Adipocyte (in vitro differentiated cells): ENCODE data around the gene MACROH2A1.
A peak's percentile ranks its signal among the peaks of the same experiment; 100 is the strongest.

ENCODE experiments used
- DNase-seq: peaks from one replicate; pipeline ENCODE4 v3.0.0-alpha.2; 2015; ENCODE audit warnings: low read depth
- H3K27me3 ChIP-seq: replicated peaks from 2 replicates; pipeline ENCODE4 v1.7.0; 2013; ENCODE audit warnings: mild to moderate bottlenecking, low read length, moderate library complexity; ENCODE audit not compliant: control insufficient read depth, insufficient read depth
- H3K36me3 ChIP-seq: 2 replicates; pipeline ENCODE4 v1.7.0; 2013; ENCODE audit warnings: low read length, mild to moderate bottlenecking, moderate library complexity; ENCODE audit not compliant: control insufficient read depth, insufficient read depth, severe bottlenecking
- H3K4me1 ChIP-seq: 2 replicates; pipeline ENCODE4 v1.7.0; 2013; ENCODE audit warnings: mild to moderate bottlenecking, low read length, moderate library complexity; ENCODE audit not compliant: control insufficient read depth, insufficient read depth
- H3K4me3 ChIP-seq: 2 replicates; pipeline ENCODE4 v1.7.0; 2013; ENCODE audit warnings: mild to moderate bottlenecking, low read length, moderate library complexity
- H3K9ac ChIP-seq: 2 replicates; pipeline ENCODE4 v1.7.0; 2013; ENCODE audit warnings: mild to moderate bottlenecking, low read length, moderate library complexity
- H3K9me3 ChIP-seq: 2 replicates; pipeline ENCODE4 v1.7.0; 2013; ENCODE audit warnings: mild to moderate bottlenecking, low read length, moderate library complexity; ENCODE audit not compliant: control insufficient read depth

The MACROH2A1 gene

GRCh38 chr5:135442431-135443160, 43.6 kb upstream of the MACROH2A1 start:
- Histone ChIP-seq H3K36me3 (no peaks in the 10 kb centered on the region), H3K4me3 (no peak overlapping the region), H3K27me3 (peaks cover 14% of the 10 kb centered on the region), H3K9me3 (no peaks in the 10 kb centered on the region), H3K4me1 (peaks cover 17% of the 10 kb centered on the region), H3K9ac (no peak overlapping the region)
- no peak for DNase-seq

- peaks cover 9% of the 10 kb centered on the region for H3K27me3 ChIP-seq
- no peak overlapping the region for H3K4me3 ChIP-seq
- no peak overlapping the region for H3K9ac ChIP-seq
- H3K4me1 ChIP-seq, result peaks cover 18% of the 10 kb centered on the region
- no peak for DNase-seq
- H3K36me3 ChIP-seq, result no peaks in the 10 kb centered on the region
- H3K9me3 ChIP-seq, result no peaks in the 10 kb centered on the region
These were observed 42.9 kb upstream of the MACROH2A1 start for GRCh38 chr5:135441919-135442318.

DNA sequence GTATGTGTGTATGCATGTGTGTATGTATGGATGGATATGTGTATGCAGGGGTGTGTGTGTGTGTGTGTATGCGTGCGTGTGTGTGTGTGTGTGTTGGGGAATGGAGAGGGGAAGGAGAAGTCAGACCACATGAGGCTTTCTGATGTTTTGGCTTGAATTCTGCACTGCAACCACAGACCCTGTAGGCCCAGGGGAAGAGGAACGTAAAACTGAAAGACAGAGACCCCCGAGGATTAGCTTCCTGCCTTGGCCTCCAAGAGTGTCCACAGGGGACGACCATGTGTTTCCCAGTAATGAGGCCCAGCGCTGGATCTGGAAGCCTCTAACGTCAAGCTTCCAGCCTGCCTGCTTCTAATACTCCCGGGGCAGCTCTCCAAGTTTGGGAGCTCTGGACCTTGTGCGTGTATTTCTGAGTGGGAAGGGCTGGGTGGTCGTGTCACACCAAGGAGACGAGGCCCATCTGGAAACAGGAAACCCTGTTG, 42.4 kb upstream of the MACROH2A1 start:
- H3K4me3 ChIP-seq, result no peak overlapping the region
- no peaks in the 10 kb centered on the region for H3K36me3 ChIP-seq
- no peak overlapping the region for H3K9ac ChIP-seq
- no peak for DNase-seq
- peaks cover 18% of the 10 kb centered on the region for H3K4me1 ChIP-seq
- H3K9me3 ChIP-seq, result no peaks in the 10 kb centered on the region
- H3K27me3 ChIP-seq, result peaks cover 9% of the 10 kb centered on the region

DNA sequence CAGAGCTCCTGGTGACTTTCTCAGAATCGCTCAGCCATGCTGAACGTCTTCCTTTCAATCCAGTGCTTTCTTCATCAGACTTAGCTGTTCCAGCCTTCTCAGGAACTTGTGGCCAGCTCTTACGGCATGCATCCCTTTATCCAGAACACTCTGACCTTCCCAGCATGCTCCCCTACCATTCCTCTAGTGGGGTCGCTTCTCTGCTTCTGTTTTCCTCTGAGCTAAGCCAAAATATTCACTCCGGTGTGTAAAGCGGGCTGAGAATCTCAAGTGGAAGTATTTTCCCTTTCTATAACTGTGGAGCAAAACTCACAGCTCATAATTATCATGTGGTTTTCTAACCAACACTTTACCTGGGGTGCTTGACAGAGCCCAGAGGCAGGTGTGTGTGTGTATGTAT, 41.9 kb upstream of the MACROH2A1 start:
- H3K36me3 ChIP-seq, result no peaks in the 10 kb centered on the region
- peaks cover 18% of the 10 kb centered on the region for H3K4me1 ChIP-seq
- no peak overlapping the region for H3K9ac ChIP-seq
- H3K4me3 ChIP-seq, result no peak overlapping the region
- peaks cover 9% of the 10 kb centered on the region for H3K27me3 ChIP-seq
- no peaks in the 10 kb centered on the region for H3K9me3 ChIP-seq
- no peak for DNase-seq

GRCh38 chr5:135439231-135440205, 40.5 kb upstream of the MACROH2A1 start:
- no peaks in the 10 kb centered on the region for H3K9me3 ChIP-seq
- H3K4me3 ChIP-seq, result no peak overlapping the region
- peaks cover 4% of the 10 kb centered on the region for H3K27me3 ChIP-seq
- H3K9ac ChIP-seq, result no peak overlapping the region
- DNase-seq, result no peak
- no peaks in the 10 kb centered on the region for H3K36me3 ChIP-seq
- peaks cover 19% of the 10 kb centered on the region for H3K4me1 ChIP-seq

GRCh38 chr5:135438636-135439221, 39.7 kb upstream of the MACROH2A1 start:
- Histone ChIP-seq H3K36me3 (no peaks in the 10 kb centered on the region), H3K9me3 (no peaks in the 10 kb centered on the region), H3K4me3 (no peak overlapping the region), H3K4me1 (peaks cover 27% of the 10 kb centered on the region), H3K27me3 (no peaks in the 10 kb centered on the region), H3K9ac (no peak overlapping the region)
- DNase-seq, result no peak

- no peak overlapping the region for H3K9ac ChIP-seq
- no peak overlapping the region for H3K4me3 ChIP-seq
- peak; percentile 77 for DNase-seq
- no peaks in the 10 kb centered on the region for H3K36me3 ChIP-seq
- no peaks in the 10 kb centered on the region for H3K9me3 ChIP-seq
- no peaks in the 10 kb centered on the region for H3K27me3 ChIP-seq
- peaks cover 35% of the 10 kb centered on the region for H3K4me1 ChIP-seq
These were observed 38.9 kb upstream of the MACROH2A1 start for GRCh38 chr5:135437796-135438560.

DNA sequence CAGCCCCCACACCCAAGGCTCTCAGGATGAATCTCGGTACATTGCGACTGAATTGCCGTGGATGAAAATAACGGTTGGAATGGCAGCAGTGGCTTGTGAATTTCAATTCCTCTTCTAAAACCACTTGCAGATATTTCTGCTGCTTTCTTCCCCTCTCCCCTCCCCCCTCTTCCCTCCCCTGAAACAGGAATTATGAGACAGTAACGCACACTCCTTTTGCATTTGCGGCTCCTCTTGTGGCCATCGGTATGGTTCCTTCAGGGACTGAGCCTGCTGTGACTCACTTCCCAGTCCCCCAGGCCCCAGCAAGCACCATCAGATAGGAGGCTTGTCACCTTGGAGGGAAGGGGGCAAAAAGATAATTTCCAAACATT, 38.4 kb upstream of the MACROH2A1 start:
- Histone ChIP-seq H3K27me3 (no peaks in the 10 kb centered on the region), H3K36me3 (no peaks in the 10 kb centered on the region), H3K4me1 (peaks cover 39% of the 10 kb centered on the region), H3K9me3 (no peaks in the 10 kb centered on the region), H3K4me3 (no peak overlapping the region), H3K9ac (no peak overlapping the region)
- no peak for DNase-seq

DNA sequence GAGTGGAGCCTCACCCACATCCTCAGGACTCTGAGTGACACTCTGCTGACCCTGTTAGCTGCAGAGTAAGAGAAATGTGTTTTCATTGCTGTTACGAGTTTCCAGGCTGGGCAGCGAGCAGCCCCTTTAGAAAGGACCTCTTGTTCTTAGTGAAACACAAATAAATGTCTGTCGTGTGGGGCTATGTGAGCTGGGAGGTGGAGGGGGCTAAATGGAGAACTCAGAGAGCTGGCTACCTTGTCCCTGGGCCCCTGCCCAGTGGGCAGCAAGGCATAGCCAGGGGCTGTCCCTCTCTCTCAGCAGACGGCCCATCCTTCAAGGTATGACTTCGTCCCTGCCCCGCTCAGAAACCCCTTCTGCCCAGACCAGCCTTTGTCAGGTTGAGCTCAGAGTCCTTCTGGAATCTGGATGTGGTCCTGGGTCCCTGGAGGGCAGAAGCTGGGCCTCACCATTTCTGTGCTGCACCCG, 38.0 kb upstream of the MACROH2A1 start:
- no peak for DNase-seq
- Histone ChIP-seq H3K36me3 (no peaks in the 10 kb centered on the region), H3K4me1 (peaks cover 39% of the 10 kb centered on the region), H3K9me3 (no peaks in the 10 kb centered on the region), H3K27me3 (no peaks in the 10 kb centered on the region), H3K4me3 (no peak overlapping the region), H3K9ac (no peak overlapping the region)

- H3K27me3 ChIP-seq, result no peaks in the 10 kb centered on the region
- peaks cover 39% of the 10 kb centered on the region for H3K4me1 ChIP-seq
- no peaks in the 10 kb centered on the region for H3K36me3 ChIP-seq
- H3K9me3 ChIP-seq, result no peaks in the 10 kb centered on the region
- no peak overlapping the region for H3K9ac ChIP-seq
- H3K4me3 ChIP-seq, result no peak overlapping the region
- DNase-seq, result no peak
These were observed 36.7 kb upstream of the MACROH2A1 start for GRCh38 chr5:135435467-135436330.
